Nephron (organoid): ENCODE results near the gene CARHSP1.
"Not testable (repeated sequence)": the region's sequence is repeated elsewhere in the genome, so short reads cannot be mapped to it uniquely, and the experiment has no call there.

ENCODE experiments used
- H3K27ac Mint-ChIP-seq, 3 experiments: 2 replicates each; pipeline ENCODE4 v1.8.0; 2020; ENCODE audit warnings: mixed read lengths in 3 of 3, mild to moderate bottlenecking in 2 of 3, moderate library complexity in 1 of 3
- H3K27me3 Mint-ChIP-seq: 2 replicates; pipeline ENCODE4 v1.8.0; 2021; ENCODE audit warnings: low read depth, mild to moderate bottlenecking, moderate library complexity, mixed read lengths
- H3K36me3 Mint-ChIP-seq: 2 replicates; pipeline ENCODE4 v1.8.0; 2020; ENCODE audit warnings: low read depth, mixed read lengths
- H3K4me1 Mint-ChIP-seq: 2 replicates; pipeline ENCODE4 v1.8.0; 2020; ENCODE audit warnings: mixed read lengths
- H3K4me3 Mint-ChIP-seq, 3 experiments: 2 replicates each; pipeline ENCODE4 v1.8.0; 2020; ENCODE audit warnings: mild to moderate bottlenecking in 3 of 3, mixed read lengths in 3 of 3, moderate library complexity in 2 of 3
- H3K9me3 Mint-ChIP-seq: 2 replicates; pipeline ENCODE4 v1.8.0; 2020; ENCODE audit warnings: mixed read lengths
- CTCF ChIP-seq, 3 experiments: fragments of 200-600 bp; sonication (generic); IDR thresholded peaks; one replicate each; pipeline ENCODE4 v1.5.0; 2021; ENCODE audit warnings: antibody characterized with exemption in 3 of 3; ENCODE audit not compliant: unreplicated experiment in 3 of 3

The CARHSP1 gene

GRCh38 chr16:8878523-8878911 is 9.7 kb upstream of the CARHSP1 start:
- no peak for TF ChIP-seq CTCF (IDR thresholded peaks at IDR 0.05; ENCODE audit: unreplicated experiment in 3 of 3)
- H3K27me3 Mint-ChIP-seq: no peaks in the 10 kb centered on the region
- H3K27ac Mint-ChIP-seq: no peak overlapping the region
- no peaks in the 10 kb centered on the region for H3K36me3 Mint-ChIP-seq
- no peaks in the 10 kb centered on the region for H3K4me1 Mint-ChIP-seq
- H3K4me3 Mint-ChIP-seq: no peak overlapping the region
- no peaks in the 10 kb centered on the region for H3K9me3 Mint-ChIP-seq

- H3K4me3 Mint-ChIP-seq: no peak overlapping the region
- no peak for TF ChIP-seq CTCF (IDR thresholded peaks at IDR 0.05; ENCODE audit: unreplicated experiment in 3 of 3)
- H3K4me1 Mint-ChIP-seq: no peaks in the 10 kb centered on the region
- H3K36me3 Mint-ChIP-seq: no peaks in the 10 kb centered on the region
- no peak overlapping the region for H3K27ac Mint-ChIP-seq
- H3K9me3 Mint-ChIP-seq: no peaks in the 10 kb centered on the region
- H3K27me3 Mint-ChIP-seq: no peaks in the 10 kb centered on the region
Observed at GRCh38 chr16:8877894-8878522, 9.2 kb upstream of the CARHSP1 start.

- H3K4me1 Mint-ChIP-seq, H3K36me3 Mint-ChIP-seq, H3K27me3 Mint-ChIP-seq, H3K9me3 Mint-ChIP-seq, H3K4me3 Mint-ChIP-seq, H3K27ac Mint-ChIP-seq: not testable (repeated sequence)
Observed at GRCh38 chr16:8875317-8875716, 6.5 kb upstream of the CARHSP1 start.

GRCh38 chr16:8874388-8874787 is 5.6 kb upstream of the CARHSP1 start:
- Mint-ChIP-seq H3K9me3 (no peaks in the 10 kb centered on the region), H3K4me3 (no peak overlapping the region), H3K36me3 (no peaks in the 10 kb centered on the region)

GRCh38 chr16:8873866-8874195 is 5.0 kb upstream of the CARHSP1 start:
- H3K9me3 Mint-ChIP-seq, H3K27me3 Mint-ChIP-seq, H3K36me3 Mint-ChIP-seq, H3K27ac Mint-ChIP-seq, H3K4me3 Mint-ChIP-seq: not testable (repeated sequence)
- peaks cover 11% of the 10 kb centered on the region for H3K4me1 Mint-ChIP-seq

More at GRCh38 chr16:8874388-8874787, 5.6 kb upstream of the CARHSP1 start:
- TF ChIP-seq CTCF (IDR thresholded peaks at IDR 0.05; ENCODE audit: unreplicated experiment in 3 of 3): no peak
- H3K4me1 Mint-ChIP-seq: peaks cover 7% of the 10 kb centered on the region
- no peak overlapping the region for H3K27ac Mint-ChIP-seq
- H3K27me3 Mint-ChIP-seq: no peaks in the 10 kb centered on the region

- no peaks in the 10 kb centered on the region for H3K27me3 Mint-ChIP-seq
- no peak overlapping the region for H3K27ac Mint-ChIP-seq
- peak in 1 of 3 experiments; percentile 21 for TF ChIP-seq CTCF (IDR thresholded peaks at IDR 0.05; ENCODE audit: unreplicated experiment in 3 of 3)
- H3K4me3 Mint-ChIP-seq: no peak overlapping the region
- H3K9me3 Mint-ChIP-seq: no peaks in the 10 kb centered on the region
- no peaks in the 10 kb centered on the region for H3K36me3 Mint-ChIP-seq
- H3K4me1 Mint-ChIP-seq: peaks cover 11% of the 10 kb centered on the region
Observed at GRCh38 chr16:8872967-8873865, 4.4 kb upstream of the CARHSP1 start.

- H3K4me1 Mint-ChIP-seq: peaks cover 21% of the 10 kb centered on the region
- H3K27ac Mint-ChIP-seq: no peak overlapping the region
- no peaks in the 10 kb centered on the region for H3K36me3 Mint-ChIP-seq
- H3K9me3 Mint-ChIP-seq: no peaks in the 10 kb centered on the region
- no peaks in the 10 kb centered on the region for H3K27me3 Mint-ChIP-seq
- TF ChIP-seq CTCF (IDR thresholded peaks at IDR 0.05; ENCODE audit: unreplicated experiment in 3 of 3): no peak
- H3K4me3 Mint-ChIP-seq: no peak overlapping the region
Observed at GRCh38 chr16:8872071-8872470, 3.3 kb upstream of the CARHSP1 start.

- H3K27me3 Mint-ChIP-seq, H3K27ac Mint-ChIP-seq, H3K9me3 Mint-ChIP-seq, H3K36me3 Mint-ChIP-seq: not testable (repeated sequence)
- Mint-ChIP-seq H3K4me1 (peaks cover 38% of the 10 kb centered on the region), H3K4me3 (peak overlapping the region in 1 of 3 experiments; percentile 25)
Observed at GRCh38 chr16:8869988-8870241, 1.1 kb upstream of the CARHSP1 start.
